Glomerular visceral epithelial cell (primary cell): ENCODE data around the gene CACNA2D3.
"Not testable (repeated sequence)": the region's sequence is repeated elsewhere in the genome, so short reads cannot be mapped to it uniquely, and the experiment has no call there.

Source experiments
- DNase-seq: peaks from one replicate; pipeline ENCODE4 v3.0.0-alpha.2; 2016; ENCODE audit errors: extremely low spot score

The CACNA2D3 gene

GRCh38 chr3:54963641-54964040 lies 841.3 kb downstream of the CACNA2D3 start:
- DNase-seq: no peak

- DNase-seq: no peak
Observed at GRCh38 chr3:54964081-54964480, 841.7 kb downstream of the CACNA2D3 start.

GRCh38 chr3:54965746-54966145 lies 843.4 kb downstream of the CACNA2D3 start:
- peak; percentile 57 for DNase-seq

- DNase-seq: no peak
Observed at GRCh38 chr3:54966979-54967378, 844.6 kb downstream of the CACNA2D3 start.

GRCh38 chr3:54967731-54968161 lies 845.4 kb downstream of the CACNA2D3 start:
- DNase-seq: no peak

GRCh38 chr3:54968546-54969172 lies 846.3 kb downstream of the CACNA2D3 start:
- peak; percentile 35 for DNase-seq

- DNase-seq: no peak
Observed at GRCh38 chr3:54969652-54970051, 847.3 kb downstream of the CACNA2D3 start.

- DNase-seq: no peak
Observed at GRCh38 chr3:54970895-54971294, 848.5 kb downstream of the CACNA2D3 start.

- no peak for DNase-seq
Observed at GRCh38 chr3:54977439-54977838, 855.1 kb downstream of the CACNA2D3 start.

- DNase-seq: not testable (repeated sequence)
Observed at GRCh38 chr3:54977946-54978345, 855.6 kb downstream of the CACNA2D3 start.

GRCh38 chr3:54982807-54983206 lies 860.5 kb downstream of the CACNA2D3 start:
- no peak for DNase-seq

- DNase-seq: no peak
Observed at GRCh38 chr3:54983266-54984099, 861.1 kb downstream of the CACNA2D3 start.

- DNase-seq: no peak
Observed at GRCh38 chr3:54985856-54986255, 863.5 kb downstream of the CACNA2D3 start.

GRCh38 chr3:54986294-54986693 lies 863.9 kb downstream of the CACNA2D3 start:
- no peak for DNase-seq

- no peak for DNase-seq
Observed at GRCh38 chr3:54987719-54988118, 865.4 kb downstream of the CACNA2D3 start.

- no peak for DNase-seq
Observed at GRCh38 chr3:54988302-54988837, 866.0 kb downstream of the CACNA2D3 start.

GRCh38 chr3:54988838-54989630 lies 866.7 kb downstream of the CACNA2D3 start:
- peak; percentile 56 for DNase-seq

GRCh38 chr3:54994111-54994513 lies 871.8 kb downstream of the CACNA2D3 start:
- peak; percentile 17 for DNase-seq

- DNase-seq: peak; percentile 69
Observed at GRCh38 chr3:54999159-54999558, 876.8 kb downstream of the CACNA2D3 start.

GRCh38 chr3:54999811-55000210 lies 877.5 kb downstream of the CACNA2D3 start:
- peak; percentile 60 for DNase-seq

GRCh38 chr3:55000546-55000945 lies 878.2 kb downstream of the CACNA2D3 start:
- DNase-seq: peak; percentile 83

GRCh38 chr3:55000953-55001352 lies 878.6 kb downstream of the CACNA2D3 start:
- DNase-seq: no peak
